PC-9 (cell line): ENCODE data around the gene GTF2IRD1. TPM values are rescaled to one million over a fixed set of nuclear protein-coding genes. Genes with fewer than 3 reads are reported as not detected.

Source experiments
- BruUV-seq: library from RNA; stranded (reverse); fragments of 400-500 nt; replicated peaks from 2 replicates; lab custom pipeline; 2021; lab: Mats Ljungman, UMichigan
- CTCF ChIA-PET: fragments of 300-600 bp; sonication (Branson Sonifier 250); formaldehyde crosslinking; loops from one replicate; lab custom pipeline; 2022; ENCODE audit warnings: antibody characterized with exemption; lab: Charles Lee
- POLR2A ChIA-PET: fragments of 300-600 bp; sonication (Branson Sonifier 250); formaldehyde crosslinking; loops from one replicate; lab custom pipeline; 2022; ENCODE audit warnings: antibody characterized with exemption; ENCODE audit not compliant: unreplicated experiment; lab: Charles Lee
- DNase-seq, 2 experiments: peaks; one replicate each; pipeline versions ENCODE4 v3.0.0 to v3.0.0-alpha.2; 2015 to 2022; ENCODE audit warnings: mixed read lengths in 1 of 2
- H2AFZ ChIP-seq: fragments of 200-600 bp; sonication (generic); 2 replicates; pipeline ENCODE4 v1.8.1; 2017; ENCODE audit warnings: antibody characterized with exemption
- H3F3A ChIP-seq: fragments of 200-600 bp; sonication (generic); 2 replicates; pipeline ENCODE4 v1.8.1; 2017; ENCODE audit warnings: antibody characterized with exemption, mild to moderate bottlenecking, low read depth; ENCODE audit not compliant: insufficient read depth
- H3K27ac ChIP-seq: fragments of 200-600 bp; sonication (generic); 2 replicates; pipeline ENCODE4 v1.6.1; 2016; ENCODE audit warnings: mixed run types
- H3K27me3 ChIP-seq: fragments of 200-600 bp; sonication (generic); 2 replicates; pipeline ENCODE4 v1.6.1; 2016; ENCODE audit warnings: low read depth, mixed run types; ENCODE audit not compliant: insufficient read depth
- H3K36me3 ChIP-seq: fragments of 200-600 bp; sonication (generic); 2 replicates; pipeline ENCODE4 v1.6.1; 2016; ENCODE audit warnings: low read depth, mixed run types
- H3K4me1 ChIP-seq: fragments of 200-600 bp; sonication (generic); replicated peaks from 2 replicates; pipeline ENCODE4 v1.6.1; 2016; ENCODE audit warnings: mixed run types; ENCODE audit not compliant: insufficient read depth
- H3K4me2 ChIP-seq: fragments of 200-600 bp; sonication (generic); 2 replicates; pipeline ENCODE4 v1.6.1; 2017; ENCODE audit warnings: mixed run types
- H3K4me3 ChIP-seq: fragments of 200-600 bp; sonication (generic); 2 replicates; pipeline ENCODE4 v1.6.1; 2016; ENCODE audit warnings: mixed run types
- H3K79me2 ChIP-seq: fragments of 200-600 bp; sonication (generic); 2 replicates; pipeline ENCODE4 v1.6.1; 2017; ENCODE audit warnings: low read depth, mixed run types
- H3K9me2 ChIP-seq: fragments of 200-600 bp; sonication (generic); 2 replicates; pipeline ENCODE4 v1.8.1; 2017; ENCODE audit warnings: mild to moderate bottlenecking; ENCODE audit not compliant: insufficient read depth
- H3K9me3 ChIP-seq: fragments of 200-600 bp; sonication (generic); 2 replicates; pipeline ENCODE4 v1.8.1; 2016; ENCODE audit warnings: low read depth; ENCODE audit not compliant: insufficient read depth
- H4K20me1 ChIP-seq: fragments of 200-600 bp; sonication (generic); 2 replicates; pipeline ENCODE4 v1.8.1; 2017; ENCODE audit not compliant: insufficient read depth
- CTCF ChIP-seq: fragments of 200-600 bp; sonication (generic); conservative IDR thresholded peaks from 2 replicates; pipeline ENCODE4 v1.6.1; 2017; ENCODE audit warnings: mixed run types, antibody characterized with exemption, mild to moderate bottlenecking, moderate library complexity
- EZH2 ChIP-seq: fragments of 200-600 bp; sonication (generic); IDR thresholded peaks from 2 replicates; pipeline ENCODE4 v1.8.0; 2017; ENCODE audit warnings: antibody characterized with exemption, low read depth
- intact Hi-C: fragments of 100-400 bp; cut with micrococcal nuclease; formaldehyde crosslinking; loops from one replicate; pipeline ENCODE4 v1.10.0; 2022; ENCODE audit not compliant: unreplicated experiment
- total RNA-seq: library from RNA; stranded (reverse); gene quantifications from 2 replicates; pipeline ENCODE4 v1.2.3, GENCODE V29; 2021

GTF2IRD1 gene
- total RNA-seq, 1 experiment from 2014 or later: 46.7 TPM

DNA sequence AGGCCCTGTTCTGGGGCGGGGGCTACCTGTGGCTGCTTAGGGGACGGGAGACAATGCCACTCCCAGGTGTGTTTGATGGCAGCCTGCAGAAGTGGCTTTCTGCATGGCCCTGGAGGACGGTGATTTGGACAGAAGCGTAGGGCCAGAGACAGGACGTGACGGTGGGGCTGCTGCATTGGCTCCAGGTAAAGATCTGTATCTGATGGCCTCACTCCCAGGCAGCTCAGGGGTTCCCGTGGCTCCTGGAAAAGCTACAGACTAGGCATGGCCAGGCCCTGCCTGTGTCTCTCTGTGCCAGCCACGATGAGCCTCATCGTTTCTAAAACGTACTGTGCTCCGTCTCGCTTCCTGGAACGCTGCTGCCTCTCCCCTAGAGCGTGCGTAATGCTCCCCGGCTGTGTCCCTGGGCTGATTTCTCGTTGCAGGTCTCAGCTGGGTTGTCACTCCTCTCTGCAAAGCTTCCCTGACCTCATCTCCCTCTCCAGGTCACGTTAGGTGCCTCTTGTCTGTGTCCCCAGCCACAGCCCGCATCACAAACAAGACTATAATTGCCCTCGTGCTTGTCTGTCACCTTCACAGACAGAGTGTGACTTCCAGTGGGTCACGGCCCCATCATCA, 12.6 kb downstream of the GTF2IRD1 start:
- no peaks in the 10 kb centered on the region for H3K36me3 ChIP-seq
- no peaks in the 10 kb centered on the region for H4K20me1 ChIP-seq
- peaks cover 22% of the 10 kb centered on the region; the same call in 1 of the 2 replicates for H3F3A ChIP-seq
- DNase-seq: no peak
- CTCF ChIA-PET: no interaction called here
- no peak overlapping the region for H3K4me3 ChIP-seq
- no TSS peak for BruUV-seq
- H3K27me3 ChIP-seq: no peaks in the 10 kb centered on the region
- no peak overlapping the region for H3K4me2 ChIP-seq
- H3K4me1 ChIP-seq: peaks cover 38% of the 10 kb centered on the region
- H3K79me2 ChIP-seq: peaks cover 31% of the 10 kb centered on the region
- no peaks in the 10 kb centered on the region for H3K9me2 ChIP-seq
- intact Hi-C loops: no loop called here
- H2AFZ ChIP-seq: no peak overlapping the region
- POLR2A ChIA-PET: no interaction called here
- no peaks in the 10 kb centered on the region for H3K9me3 ChIP-seq
- no peak for TF ChIP-seq CTCF
- TF ChIP-seq EZH2: no peak
- no peak overlapping the region for H3K27ac ChIP-seq

DNA sequence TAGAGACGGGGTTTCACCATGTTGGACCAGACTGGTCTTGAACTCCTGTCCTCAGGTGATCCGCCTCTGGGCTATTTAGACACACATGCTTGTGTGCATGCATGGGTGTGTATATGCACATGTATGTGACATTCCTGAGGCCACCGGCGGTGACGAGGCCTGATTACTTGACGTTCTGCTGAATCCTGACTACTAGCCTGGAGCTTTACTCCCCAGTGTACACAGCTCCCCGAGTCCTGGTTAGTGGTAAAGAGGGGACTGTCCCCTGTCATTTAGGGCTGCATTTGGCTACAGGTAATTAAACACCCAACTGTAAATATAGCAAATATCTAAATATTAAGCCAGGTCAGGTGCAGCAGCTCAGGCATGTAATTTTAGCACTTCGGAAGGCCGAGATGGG, 14.2 kb downstream of the GTF2IRD1 start:
- no peak for TF ChIP-seq CTCF
- TF ChIP-seq EZH2: no peak
- no TSS peak for BruUV-seq
- Histone ChIP-seq H3K9me2 (no peaks in the 10 kb centered on the region), H2AFZ (no peak overlapping the region), H3K36me3 (no peaks in the 10 kb centered on the region), H3K9me3 (no peaks in the 10 kb centered on the region), H3K79me2 (peaks cover 29% of the 10 kb centered on the region), H3K4me2 (no peak overlapping the region), H3K4me3 (no peak overlapping the region), H4K20me1 (no peaks in the 10 kb centered on the region), H3K4me1 (peaks cover 27% of the 10 kb centered on the region), H3F3A (peaks cover 9% of the 10 kb centered on the region; the same call in 1 of the 2 replicates), H3K27me3 (no peaks in the 10 kb centered on the region), H3K27ac (no peak overlapping the region)
- CTCF ChIA-PET: no interaction called here
- intact Hi-C loops: no loop called here
- POLR2A ChIA-PET: no interaction called here
- no peak for DNase-seq

GRCh38 chr7:74470504-74470903, 16.8 kb downstream of the GTF2IRD1 start:
- no peak overlapping the region for H3K4me2 ChIP-seq
- H3K27me3 ChIP-seq: no peaks in the 10 kb centered on the region
- H3K9me3 ChIP-seq: no peaks in the 10 kb centered on the region
- BruUV-seq: no TSS peak
- ChIA-PET CTCF (no interaction called here), POLR2A (no interaction called here)
- H2AFZ ChIP-seq: no peak overlapping the region
- no peaks in the 10 kb centered on the region for H3K36me3 ChIP-seq
- no peak overlapping the region for H3K27ac ChIP-seq
- no peak overlapping the region for H3K4me3 ChIP-seq
- TF ChIP-seq CTCF (no peak), EZH2 (no peak)
- H4K20me1 ChIP-seq: no peaks in the 10 kb centered on the region
- H3F3A ChIP-seq: peaks cover 12% of the 10 kb centered on the region; the same call in 1 of the 2 replicates
- H3K9me2 ChIP-seq: no peaks in the 10 kb centered on the region
- H3K79me2 ChIP-seq: peaks cover 11% of the 10 kb centered on the region
- no peak for DNase-seq
- intact Hi-C loops: loop anchor here (10.0 kb wide), 1 partner anchor 56 kb away; no protein-coding TSS in a partner anchor
- H3K4me1 ChIP-seq: peaks cover 17% of the 10 kb centered on the region
